ENCODE measurements around the gene HOXB9. TPM values are rescaled to one million over a fixed set of nuclear protein-coding genes. Genes with fewer than 3 reads are reported as not detected.

The HOXB9 gene
- total RNA-seq, 1 donor from 2014 or later: 33.2 TPM

DNA sequence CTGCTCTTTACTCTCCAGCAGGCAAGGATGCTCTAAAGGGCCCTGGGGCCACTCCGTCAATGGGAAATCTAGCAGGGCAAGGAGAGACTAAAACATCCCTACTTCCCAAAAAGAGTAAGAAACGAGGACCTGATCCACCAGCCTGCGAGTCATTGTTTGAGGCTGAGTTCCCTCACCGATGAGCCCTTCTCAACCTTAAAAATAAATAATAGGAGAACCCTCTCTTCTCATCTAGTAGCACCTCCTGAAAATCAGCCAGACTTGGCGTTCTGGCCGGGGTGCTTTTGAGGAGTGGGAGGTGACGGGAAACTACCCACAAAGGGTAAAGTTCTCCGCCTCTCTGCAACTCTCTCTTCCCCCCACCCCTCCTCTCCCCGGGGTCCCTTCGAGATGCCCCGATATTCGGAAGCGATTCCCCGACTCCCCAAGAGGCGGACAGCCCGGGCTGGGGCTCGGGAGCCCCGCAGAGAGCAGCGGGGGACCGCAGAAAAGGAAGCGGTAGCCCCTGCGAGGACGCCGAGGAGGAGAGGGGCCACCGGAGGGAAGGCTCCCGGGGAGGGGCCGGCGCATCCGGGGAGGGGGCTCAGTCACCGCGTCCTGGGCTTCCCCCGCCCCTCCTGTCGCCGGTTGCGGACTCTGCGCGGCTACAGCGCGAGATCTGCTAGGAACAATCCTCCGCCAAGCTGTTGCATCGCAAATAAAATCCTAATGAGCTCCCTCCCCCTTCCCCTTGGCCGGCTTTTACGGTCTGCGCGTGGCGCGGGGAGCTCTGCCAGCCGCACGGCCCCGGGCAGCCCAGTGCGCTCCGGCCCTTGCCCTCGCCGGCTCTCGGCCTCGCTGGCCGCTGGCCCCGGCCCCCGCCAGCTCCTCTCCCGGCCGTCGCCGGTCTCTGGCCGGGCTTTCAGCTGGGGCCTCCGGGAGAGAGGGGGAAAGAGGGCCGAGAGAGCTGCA lies 1.3 kb downstream of the HOXB9 start:
- no peak for DNase-seq (ENCODE audit: low spot score)

DNA sequence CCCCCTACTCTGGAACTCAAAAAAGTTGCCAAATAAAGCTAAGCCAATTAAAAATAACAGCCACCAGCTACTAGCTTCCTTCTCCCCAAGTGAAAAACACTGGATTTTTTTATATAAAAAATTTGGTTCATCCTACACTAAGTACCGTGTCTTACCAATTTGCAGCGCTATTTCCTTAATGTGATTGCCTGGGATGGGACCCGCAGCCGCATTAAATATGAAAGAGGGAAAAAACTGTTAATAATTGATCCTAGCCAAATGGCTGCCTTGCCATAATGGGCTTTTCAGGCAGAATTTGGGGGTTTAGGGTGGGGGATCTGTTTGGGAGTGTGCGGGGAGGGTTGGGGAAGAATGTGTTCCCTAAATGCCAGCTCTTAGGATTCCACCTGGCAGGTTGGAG lies 2.0 kb downstream of the HOXB9 start:
- DNase-seq (ENCODE audit: low spot score): no peak

DNA sequence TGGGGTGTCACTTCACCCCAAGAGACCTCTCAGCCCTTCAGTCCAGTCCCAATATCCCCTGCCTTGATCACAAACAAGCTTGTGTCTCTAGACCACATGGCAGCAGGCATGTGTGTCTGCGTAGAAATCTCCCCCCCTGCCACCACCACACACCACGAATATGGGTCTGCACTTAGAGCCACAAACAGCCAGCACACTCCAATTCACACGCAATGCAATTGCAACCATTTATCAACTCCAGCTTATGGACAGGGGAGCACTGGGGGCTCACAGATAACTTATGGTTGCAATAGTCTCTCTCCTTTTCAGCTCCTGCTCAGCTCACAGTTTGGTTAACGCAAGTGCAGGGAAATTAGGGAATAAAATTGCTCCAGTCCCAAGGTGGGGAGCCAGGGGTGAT lies 2.6 kb downstream of the HOXB9 start:
- no peak for DNase-seq (ENCODE audit: low spot score)

DNA sequence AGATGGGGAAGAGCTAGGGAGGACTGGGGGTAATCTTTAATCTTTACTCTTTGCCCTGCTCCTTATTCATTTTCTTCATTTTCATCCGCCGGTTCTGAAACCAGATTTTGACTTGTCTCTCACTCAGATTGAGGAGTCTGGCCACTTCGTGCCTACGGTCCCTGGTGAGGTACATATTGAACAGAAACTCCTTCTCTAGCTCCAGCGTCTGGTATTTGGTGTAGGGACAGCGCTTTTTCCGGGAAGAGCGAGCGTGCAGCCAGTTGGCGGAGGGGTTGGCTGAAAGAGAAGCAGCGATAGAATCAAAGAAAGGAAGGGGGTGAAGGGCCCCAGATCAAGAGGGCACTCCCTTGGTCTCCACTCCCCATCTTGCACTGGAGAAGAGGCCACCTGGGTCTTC lies 3.3 kb downstream of the HOXB9 start:
- DNase-seq (ENCODE audit: low spot score): no peak

DNA sequence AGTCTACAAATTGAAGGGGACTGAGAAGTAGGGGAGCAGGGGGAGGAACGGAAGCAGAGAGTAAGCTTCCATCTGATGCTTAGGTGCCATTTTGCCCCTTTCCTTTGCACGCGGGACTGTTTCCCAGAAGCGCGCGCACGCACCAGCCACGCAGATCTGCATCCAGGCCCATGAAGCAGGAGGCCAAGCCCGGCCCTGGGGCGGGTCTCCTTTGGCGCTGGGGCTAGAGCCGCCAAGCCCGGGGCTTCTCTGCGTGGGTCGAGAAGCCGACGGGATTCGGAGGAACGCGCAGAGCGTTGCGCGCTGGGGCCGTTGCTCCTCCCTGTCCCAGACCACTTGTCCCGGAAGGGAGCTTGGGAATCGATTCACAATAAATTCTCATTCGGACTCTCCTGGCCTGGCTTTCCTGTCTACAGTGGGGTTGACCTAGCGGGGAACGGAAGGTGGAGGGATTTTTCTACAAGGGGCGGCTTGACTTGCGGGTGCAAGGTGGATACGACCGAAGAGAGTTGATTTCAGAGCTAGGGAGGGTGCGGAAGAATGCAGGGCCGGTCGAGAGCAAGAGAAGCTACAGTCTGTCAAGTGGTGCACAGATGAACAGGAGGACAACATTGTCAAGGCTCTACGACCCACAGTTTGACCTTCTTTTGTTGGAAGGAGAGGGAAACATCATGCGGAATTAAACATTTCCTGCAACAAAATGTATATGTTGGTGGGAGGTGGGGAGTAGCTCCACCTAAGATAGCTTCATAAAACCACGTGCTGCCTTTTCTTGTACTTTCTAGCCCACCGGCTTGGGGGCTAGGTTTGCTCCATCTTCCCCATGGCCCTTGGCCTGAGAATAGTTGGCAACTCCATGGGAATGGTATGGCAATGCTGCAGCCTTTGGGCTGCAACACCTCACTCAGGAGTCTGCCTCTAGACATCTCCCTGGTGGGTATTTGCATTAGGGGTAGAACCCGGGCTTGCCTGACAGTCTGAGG lies 4.5 kb downstream of the HOXB9 start:
- no peak for DNase-seq (ENCODE audit: low spot score)

DNA sequence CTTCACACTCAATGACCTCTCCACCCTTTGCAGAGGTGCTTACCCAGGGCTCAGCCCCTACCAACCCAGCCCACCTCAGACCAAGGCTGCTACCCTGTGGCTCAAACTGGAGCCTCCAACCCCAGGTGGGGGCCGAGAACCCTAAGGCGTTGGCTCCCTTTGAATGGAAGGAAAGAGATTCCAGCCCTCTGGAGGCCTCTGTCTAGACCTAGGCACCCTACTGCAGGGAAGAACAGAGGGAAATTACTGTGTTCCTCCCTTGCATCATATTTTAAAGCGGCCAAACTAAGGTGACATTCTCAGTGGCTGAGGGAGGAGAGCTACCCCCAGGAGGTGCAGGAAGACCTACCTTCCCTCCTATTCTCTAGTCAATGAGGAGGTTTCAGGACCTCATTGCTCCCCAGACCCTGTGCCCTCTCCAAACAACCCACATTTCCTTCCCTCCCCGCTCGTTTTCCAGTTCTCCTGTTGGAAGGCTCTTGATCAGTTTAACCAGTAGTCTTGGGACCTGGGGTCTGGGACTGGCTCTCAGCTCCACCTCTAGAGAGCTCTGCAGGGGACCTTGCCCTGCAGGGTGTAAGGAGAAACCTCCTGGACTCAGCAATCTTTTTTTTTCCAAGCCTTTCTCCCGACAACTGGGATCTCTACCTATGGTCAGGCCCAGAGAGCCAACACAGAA lies 5.6 kb downstream of the HOXB9 start:
- DNase-seq (ENCODE audit: low spot score): no peak

DNA sequence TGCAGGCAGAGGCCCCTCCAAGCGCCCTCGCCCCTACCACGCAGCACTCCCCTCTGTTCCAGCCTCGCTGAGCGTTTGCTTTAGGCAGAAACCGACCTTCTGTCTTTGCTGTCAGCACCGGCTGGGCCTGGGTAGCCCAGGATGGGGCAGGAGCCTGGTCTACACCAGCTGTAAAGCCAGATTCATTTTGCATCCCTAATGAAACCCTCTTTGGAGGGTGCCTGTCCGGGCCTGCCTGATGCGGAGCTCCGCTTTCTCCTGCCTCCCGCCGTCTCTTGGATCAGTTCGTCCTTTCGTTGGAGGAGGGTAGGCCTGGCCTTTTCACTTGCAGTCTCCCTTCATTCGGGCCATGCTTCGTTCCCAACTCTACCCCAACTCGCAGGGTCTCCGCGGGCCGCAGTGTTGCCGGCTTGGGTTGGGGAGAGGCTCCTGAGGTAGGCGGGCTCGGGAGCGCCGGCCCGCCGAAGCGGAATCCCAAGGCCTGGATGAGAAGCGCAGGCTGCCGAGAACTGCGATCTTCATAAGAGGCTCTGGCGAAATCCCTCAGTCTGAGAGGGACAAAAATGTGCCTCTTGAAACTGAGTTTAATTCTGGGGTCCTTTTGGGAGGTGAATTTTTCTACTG lies 6.2 kb downstream of the HOXB9 start:
- DNase-seq (ENCODE audit: low spot score): no peak

DNA sequence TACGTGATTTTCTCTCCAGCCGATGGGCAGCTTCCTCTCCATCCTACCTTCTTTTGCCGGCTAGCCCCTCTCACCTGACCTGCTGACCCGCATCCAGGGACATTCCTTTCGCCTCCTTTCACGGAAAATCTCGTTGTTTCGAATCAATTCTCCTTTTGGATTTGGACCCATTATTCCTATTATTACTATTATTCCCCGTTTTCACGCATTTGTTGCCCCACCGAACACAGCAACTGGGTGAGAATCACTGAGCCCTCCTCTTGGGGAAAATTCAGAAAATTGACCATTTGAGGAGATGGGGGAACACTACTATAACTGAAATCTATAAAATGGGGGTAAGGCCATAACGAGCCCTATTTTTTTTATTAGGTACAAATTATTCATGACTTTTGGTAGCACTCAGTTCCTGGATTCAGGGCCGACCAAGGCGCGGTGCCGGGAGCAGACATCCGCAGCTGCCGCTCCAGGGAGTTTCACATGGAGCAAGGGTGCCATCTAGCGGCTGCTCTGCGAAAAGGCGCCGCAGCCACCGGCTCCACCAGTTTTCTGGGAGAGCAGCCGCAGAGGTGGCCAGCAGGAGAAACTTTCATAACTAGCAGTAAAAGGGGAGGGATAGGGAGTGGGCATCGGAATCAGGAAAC lies 7.8 kb downstream of the HOXB9 start:
- DNase-seq (ENCODE audit: low spot score): peak; percentile 93

DNA sequence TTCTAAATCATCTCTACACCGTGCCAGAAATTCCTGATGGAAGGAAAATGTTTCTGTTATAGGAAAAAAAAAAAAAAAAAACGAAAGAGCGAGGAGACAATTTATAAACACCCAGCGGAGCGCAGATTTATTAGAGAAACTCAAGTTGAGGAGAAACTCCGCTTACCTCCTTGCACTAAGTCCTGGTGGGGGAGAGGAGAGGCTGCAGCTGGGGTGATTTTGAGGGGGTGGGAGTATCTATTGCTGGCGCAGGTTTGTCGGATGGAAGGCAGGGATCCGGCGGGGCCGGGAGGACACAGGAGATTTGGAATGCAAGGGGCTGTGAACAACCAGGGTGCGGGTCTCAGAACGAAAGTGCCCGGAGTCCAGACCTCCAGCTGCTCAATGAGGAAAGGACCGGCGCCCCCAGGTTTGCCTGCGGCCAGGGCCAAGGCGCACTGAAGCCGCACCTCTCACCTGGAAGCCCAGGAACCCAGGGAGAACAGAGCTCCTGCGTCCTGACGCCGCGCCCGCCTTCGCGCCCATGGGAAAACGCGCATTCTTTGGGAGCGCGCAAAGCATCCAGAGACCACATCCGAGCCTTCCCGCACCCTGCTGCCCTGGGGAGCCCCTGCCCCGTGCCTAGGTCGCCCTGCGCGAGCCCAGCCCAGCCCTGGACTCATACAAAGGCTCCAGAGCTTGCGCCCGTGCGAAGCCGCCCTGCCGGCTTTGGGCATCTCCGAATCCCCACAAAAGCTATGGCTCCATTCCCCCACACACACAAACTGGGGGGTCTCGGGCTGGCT lies 8.5 kb downstream of the HOXB9 start:
- no peak for DNase-seq (ENCODE audit: low spot score)

DNA sequence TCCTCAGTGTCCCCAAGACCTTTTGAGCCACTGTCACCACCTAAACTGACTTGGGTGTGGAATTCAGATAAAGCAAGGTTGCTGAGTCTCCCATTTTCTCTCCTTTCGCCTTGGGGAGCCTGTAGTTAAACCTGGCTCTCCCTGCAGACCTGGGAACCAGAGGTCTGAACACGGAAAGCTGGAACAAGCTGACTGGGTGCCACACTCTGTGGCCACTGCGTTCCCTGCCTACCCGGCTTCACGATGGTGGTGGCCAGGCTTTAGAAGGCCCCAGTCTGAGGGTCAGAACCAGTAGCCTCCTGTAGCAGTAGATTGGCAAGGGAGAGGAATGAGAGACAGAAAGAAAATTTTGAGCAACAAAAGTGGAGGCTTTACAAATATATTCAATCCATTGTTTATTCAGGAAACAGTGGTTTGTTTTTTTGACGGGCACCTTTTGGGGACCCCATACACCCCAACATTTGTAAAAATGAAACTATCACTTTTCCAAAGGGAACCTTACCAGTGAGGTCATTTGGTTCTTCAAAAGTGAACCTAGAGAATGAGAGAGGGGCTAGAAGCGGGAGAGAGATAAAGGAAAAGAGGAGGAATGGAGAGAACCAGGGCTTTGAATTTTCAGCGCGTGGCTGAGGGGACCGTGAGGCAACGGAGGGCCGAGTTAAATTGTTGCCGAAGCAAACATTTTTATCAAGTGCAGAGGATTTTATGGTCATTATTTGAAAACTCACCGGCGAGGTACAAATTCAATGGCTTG lies 9.3 kb downstream of the HOXB9 start:
- DNase-seq (ENCODE audit: low spot score): no peak

DNA sequence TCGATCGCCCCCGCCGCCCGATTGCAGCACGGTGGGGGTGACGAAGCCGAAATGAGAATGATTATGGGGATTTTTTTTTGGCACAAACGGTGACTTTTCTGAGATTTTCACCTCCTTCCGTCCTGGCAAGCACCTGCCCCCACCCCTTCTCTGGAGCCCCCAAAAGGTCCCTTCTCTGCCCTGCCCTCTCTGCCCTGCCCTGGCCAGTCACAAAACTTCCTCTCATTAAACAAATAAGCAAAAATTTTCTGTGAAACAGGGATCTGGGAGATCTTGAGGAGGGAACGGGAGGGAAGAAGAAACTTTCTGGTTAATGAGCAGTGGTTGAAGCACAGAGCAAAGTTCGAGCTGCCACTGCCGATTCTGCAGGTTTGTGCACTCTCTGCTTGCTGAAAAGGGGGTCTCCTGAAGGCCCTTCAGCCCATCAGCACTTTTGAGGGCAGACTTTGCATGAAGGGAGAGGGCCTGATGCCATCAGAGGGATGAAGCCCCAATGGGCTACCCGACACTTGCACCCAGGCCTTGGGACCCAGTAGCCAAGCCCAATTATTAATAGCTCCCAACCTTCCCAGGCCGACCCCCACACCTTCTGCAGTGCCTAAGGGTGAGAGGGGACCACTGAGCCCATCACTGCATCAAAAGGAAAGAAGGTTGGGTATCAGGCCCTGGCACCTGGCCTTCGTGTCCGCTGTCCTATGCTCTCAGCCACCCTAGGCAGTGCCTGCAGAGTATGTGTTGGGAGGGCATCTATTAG lies 10.0 kb downstream of the HOXB9 start:
- no peak for DNase-seq (ENCODE audit: low spot score)

DNA sequence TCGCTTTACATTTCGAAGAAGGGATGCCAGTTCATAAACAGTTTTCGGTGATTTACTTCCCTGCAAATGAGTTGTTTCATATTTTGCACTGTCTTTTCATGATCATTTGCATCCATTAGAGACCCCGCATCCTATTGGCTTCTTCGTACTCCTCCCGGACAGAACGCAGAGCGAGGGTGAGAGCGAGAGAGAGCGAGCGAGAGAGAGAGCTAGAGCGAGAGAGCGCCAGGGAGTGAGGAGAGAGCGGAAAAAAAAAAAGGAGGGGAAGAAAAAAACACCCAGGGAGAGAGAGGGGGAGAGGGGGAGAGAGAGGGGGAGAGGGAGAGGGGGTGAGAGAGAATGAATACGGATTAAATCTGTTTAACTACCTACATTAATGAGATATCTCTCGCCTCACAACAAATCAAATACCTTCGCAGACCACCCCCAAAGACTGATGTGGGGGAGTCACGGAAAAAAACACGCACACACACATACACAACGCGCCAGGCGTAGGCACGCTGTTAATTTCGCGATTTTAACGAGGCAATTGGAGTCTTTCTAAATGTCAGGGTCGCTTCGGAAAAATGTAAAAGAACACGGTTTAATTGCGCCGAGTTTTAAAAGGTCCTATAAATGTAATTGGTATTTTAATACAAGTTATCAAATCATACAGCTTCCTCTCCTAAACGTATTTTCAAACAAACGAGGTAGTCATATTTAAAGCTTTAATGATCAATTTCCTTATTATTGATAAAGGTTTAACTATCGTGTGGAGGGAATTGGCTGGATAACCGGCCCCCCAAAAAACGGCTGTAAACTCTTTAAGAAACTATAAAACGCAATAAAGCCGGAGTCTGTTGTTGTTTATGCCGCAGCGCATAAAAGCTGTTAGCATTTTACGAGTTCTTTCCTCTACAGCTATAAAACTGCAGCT lies 10.9 kb downstream of the HOXB9 start, which contains the start of gene HOXB8:
Gene HOXB8 (minus strand): TSS at position 246 of the 916 bp plus-strand sequence. CDS start 588 bp downstream, outside the sequence.
- no peak for DNase-seq (ENCODE audit: low spot score)

DNA sequence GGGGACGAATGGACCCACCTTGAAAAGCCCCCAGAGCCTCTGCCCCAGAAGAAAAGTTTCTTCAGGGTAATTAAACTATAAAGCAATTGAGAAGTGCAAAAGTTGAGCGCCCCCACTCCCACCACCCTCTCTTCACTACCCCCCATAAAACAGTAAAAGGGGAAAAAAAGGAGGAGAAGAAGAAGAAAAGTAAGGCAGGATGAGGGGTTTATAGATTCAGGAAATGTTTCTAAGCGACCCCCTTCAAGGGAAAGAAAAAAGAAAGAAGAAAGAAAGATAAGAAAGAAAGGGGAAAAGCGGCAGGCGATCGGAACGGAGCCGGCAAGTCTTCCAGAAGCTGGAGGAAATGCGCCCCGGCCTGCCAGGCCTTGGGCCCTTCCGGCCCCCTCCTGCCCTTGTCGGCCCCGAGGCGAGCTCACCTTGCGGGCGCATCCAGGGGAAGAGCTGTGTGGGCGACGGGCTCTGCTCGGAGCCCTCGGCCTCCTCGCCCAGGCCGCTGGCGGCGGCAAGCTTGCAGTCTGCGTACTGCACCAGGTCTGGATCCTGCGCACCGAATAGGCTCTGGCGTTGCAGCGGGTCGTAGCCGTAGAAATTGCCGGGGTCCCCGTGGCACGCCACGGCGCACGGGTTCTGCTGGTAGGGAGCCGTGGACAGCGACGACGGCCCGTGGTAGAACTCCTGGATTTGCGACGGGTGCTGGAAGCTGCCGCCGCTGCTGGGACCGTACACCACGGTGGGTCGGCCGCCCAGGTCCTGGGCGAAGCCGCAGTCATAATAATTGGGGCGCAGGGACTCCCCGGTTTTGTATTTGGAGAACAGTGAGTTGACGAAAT lies 12.1 kb downstream of the HOXB9 start:
- DNase-seq (ENCODE audit: low spot score): no peak

DNA sequence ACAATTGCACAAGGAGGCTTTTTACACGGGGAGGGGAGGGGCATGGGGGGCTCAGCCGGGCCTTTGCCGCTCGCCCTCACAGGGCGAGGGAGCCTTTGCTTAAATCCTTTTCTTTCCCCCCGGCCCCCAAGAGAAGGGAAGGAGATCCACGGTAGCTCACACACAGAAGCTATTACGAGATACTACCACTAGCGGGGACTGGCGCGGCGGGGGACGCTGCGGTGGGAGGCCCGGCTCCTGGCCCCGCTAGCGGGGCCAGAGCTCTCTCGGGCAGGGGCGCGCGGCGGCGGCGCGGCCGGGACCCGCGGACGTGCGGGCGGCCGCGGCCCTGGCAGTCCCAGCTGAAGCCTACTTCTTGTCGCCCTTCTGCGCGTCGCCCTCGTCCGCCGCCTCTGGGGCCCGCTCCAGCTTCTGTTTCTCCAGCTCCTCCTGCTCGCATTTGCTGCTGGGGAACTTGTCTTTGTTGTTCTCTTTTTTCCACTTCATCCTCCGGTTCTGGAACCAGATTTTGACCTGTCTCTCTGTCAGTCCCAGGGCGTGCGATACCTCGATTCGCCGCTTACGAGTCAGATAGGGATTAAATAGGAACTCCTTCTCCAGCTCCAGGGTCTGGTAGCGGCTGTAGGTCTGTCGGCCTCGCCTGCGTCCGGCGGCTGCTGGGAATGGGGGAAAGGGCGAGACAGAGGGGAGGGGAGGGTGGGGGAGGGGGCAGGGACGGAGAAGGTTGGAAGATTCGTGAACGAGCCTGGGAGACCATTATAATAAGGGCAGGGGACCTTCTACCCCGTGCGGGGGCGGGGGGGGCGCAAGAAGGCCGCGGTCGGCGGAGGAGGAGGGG lies 13.1 kb downstream of the HOXB9 start:
- no peak for DNase-seq (ENCODE audit: low spot score)

DNA sequence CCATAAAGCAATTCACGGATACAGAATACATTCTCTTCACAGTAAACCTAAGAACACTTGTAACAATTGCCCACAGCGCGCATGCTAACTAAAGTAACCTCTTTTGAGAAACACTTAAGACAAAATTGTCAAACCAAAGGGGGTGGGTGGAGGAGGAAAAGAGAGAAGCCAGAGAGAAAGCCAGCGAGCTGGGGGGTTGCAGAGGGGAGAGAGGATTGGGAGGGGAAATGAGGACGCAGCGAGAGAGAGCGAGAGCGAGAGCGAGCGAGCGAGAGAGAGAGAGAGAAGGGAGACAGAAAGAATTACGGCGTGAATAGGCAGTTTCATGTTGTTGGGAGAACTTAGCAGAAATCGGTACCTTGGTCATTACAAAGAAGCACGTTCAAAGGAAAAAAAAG lies 13.7 kb downstream of the HOXB9 start:
- no peak for DNase-seq (ENCODE audit: low spot score)
